Mesodermal cell (in vitro differentiated cells): ENCODE data around the gene MEGF8.
"Not testable (repeated sequence)": the region's sequence is repeated elsewhere in the genome, so short reads cannot be mapped to it uniquely, and the experiment has no call there.

ENCODE experiments used
- H3K27ac ChIP-seq: 2 replicates; pipeline ENCODE4 v1.7.0; 2013; ENCODE audit warnings: mild to moderate bottlenecking, low read depth, low read length, moderate library complexity; ENCODE audit not compliant: severe bottlenecking
- H3K36me3 ChIP-seq: 2 replicates; pipeline ENCODE4 v1.7.1; 2013; ENCODE audit warnings: mild to moderate bottlenecking, low read length, moderate library complexity; ENCODE audit not compliant: control insufficient read depth, insufficient read depth
- H3K4me1 ChIP-seq: one replicate; pipeline ENCODE4 v1.7.1; 2013; ENCODE audit warnings: mild to moderate bottlenecking, low read length; ENCODE audit not compliant: insufficient read depth, control insufficient read depth, poor library complexity, severe bottlenecking
- H3K4me3 ChIP-seq: 2 replicates; pipeline ENCODE4 v1.7.0; 2013; ENCODE audit warnings: low read length, control low read depth, mild to moderate bottlenecking; ENCODE audit not compliant: insufficient read depth, poor library complexity, severe bottlenecking; ENCODE audit errors: extremely low read depth
- H3K9me3 ChIP-seq: 2 replicates; pipeline ENCODE4 v1.7.1; 2013; ENCODE audit warnings: mild to moderate bottlenecking, low read length, moderate library complexity; ENCODE audit not compliant: control insufficient read depth
- WGBS, 2 experiments: methylation state at CpG; one replicate each; pipeline ENCODE4 v1.1.5; 2013; ENCODE audit warnings: missing lambda C conversion rate in 2 of 2; ENCODE audit not compliant: insufficient coverage in 2 of 2; 5-methylcytosine and 5-hydroxymethylcytosine counted together

Gene MEGF8

DNA sequence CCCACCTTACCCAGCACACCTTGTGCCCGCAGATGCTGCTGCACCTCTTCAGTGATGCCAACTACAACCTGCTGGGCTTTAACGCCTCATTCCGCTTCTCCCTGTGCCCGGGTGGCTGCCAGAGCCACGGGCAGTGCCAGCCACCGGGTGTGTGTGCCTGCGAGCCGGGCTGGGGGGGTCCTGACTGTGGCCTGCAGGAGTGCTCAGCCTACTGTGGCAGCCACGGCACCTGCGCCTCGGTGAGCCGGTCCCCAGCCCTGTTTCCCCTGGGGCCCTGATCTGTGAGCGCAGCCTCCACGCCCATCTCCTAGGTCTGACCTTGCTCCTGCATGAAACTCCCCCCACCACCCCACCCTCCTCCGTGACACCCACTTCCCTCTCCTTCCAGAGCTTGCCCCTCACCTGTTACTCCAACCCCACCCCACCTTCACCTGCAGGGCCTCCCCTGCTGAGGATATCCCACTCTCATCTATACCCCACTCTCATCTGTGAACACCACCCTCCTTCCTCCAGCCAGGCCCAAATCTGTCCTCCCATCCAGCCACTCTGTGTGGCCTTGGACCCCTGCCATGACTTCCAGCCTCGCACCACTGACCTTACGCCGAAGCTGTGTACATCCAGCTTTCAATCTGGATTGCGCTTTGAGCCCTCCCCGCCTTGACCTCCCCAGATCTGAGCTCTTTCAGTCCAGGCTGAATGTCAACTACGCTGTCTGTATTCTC lies 8.7 kb downstream of the MEGF8 start:
- no peak overlapping the region for H3K4me3 ChIP-seq
- WGBS, 2 experiments, result 96% methylated on average over 18 to 20 of the region's 21 CpGs
- H3K9me3 ChIP-seq, result no peaks in the 10 kb centered on the region
- peaks cover 29% of the 10 kb centered on the region for H3K36me3 ChIP-seq
- H3K4me1 ChIP-seq, result no peaks in the 10 kb centered on the region
- H3K27ac ChIP-seq, result no peak overlapping the region

DNA sequence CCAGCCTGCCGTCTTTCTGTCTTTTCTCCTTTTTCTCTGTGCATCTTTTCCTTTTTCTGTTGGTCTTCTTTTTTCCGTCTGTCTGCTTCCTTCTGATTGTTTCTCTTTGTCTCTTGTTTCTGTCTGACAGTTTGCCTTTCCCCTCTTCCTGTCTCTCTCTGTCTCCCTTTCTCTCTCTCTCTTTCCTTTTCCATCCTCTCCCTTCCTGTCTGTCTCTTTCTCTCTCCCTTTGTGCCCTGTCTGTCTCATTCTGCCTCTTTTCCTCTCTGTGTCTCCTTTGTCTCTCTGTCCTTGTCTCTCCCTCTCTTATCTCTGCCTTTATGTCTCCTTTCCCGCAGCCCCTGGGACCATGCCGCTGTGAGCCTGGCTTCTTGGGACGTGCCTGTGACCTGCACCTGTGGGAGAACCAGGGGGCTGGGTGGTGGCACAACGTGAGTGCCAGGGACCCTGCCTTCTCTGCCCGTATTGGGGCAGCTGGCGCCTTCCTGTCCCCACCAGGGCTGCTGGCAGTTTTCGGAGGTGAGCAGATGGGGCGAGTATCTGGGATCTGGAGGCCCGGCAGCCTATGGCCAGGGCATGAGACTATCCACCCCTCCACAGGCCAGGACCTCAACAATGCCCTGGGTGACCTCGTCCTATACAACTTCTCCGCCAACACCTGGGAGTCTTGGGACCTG lies 9.4 kb downstream of the MEGF8 start:
- Histone ChIP-seq H3K27ac (no peak overlapping the region), H3K4me1 (no peaks in the 10 kb centered on the region)
- 92 to 96% methylated on average over 12 to 13 of the region's 13 CpGs for WGBS, 2 experiments

DNA sequence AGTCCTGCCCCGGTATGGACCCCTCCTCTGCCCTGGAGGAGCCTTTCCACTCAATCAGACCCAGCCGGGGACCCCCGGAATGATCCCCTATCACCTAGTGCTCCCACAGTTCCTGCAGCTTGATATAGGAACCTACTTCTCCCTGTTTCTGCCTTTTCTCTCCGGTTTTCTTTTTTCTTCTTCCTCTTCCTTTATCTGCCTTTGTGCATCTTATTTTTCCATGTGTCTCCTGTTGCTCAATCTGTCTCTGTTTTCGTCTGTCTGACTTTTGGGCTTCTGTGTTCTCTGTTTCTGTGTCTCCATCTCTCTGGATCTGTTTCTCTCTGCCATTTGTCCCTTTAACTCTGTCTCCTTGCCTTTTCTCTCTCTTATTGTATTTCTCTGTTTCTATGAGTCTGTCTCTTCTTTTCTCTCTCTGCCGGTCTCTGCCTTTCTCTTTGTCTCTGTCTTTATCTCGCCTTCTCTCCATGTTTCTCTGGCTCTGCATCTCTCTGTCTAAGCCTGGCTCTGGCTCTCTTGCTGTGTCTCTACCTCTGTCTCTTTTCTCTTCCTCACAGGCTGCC lies 10.0 kb downstream of the MEGF8 start:
- Histone ChIP-seq H3K9me3 (no peaks in the 10 kb centered on the region), H3K27ac (no peak overlapping the region), H3K36me3 (peaks cover 35% of the 10 kb centered on the region), H3K4me1 (no peaks in the 10 kb centered on the region), H3K4me3 (no peak overlapping the region)
- 92 to 94% methylated on average over 7 of the region's 7 CpGs for WGBS, 2 experiments

More for the DNA sequence above, 9.4 kb downstream of the MEGF8 start:
- Histone ChIP-seq H3K9me3 (no peaks in the 10 kb centered on the region), H3K4me3 (no peak overlapping the region), H3K36me3 (peaks cover 35% of the 10 kb centered on the region)

DNA sequence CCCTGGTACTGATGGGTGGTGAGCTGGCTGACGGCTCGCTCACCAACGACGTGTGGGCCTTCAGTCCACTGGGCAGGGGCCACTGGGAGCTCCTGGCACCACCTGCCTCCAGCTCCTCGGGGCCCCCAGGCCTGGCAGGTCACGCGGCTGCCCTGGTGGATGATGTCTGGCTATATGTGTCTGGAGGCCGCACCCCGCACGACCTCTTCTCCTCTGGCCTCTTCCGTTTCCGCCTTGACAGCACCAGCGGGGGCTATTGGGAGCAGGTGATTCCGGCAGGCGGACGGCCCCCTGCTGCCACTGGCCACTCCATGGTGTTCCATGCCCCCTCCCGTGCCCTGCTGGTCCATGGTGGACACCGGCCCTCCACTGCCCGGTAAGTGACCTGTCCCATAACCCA lies 10.5 kb downstream of the MEGF8 start:
- H3K4me1 ChIP-seq, result no peaks in the 10 kb centered on the region
- 90 to 95% methylated on average over 16 to 17 of the region's 19 CpGs for WGBS, 2 experiments
- H3K4me3 ChIP-seq, result no peak overlapping the region
- H3K36me3 ChIP-seq, result peaks cover 35% of the 10 kb centered on the region
- no peak overlapping the region for H3K27ac ChIP-seq
- no peaks in the 10 kb centered on the region for H3K9me3 ChIP-seq

DNA sequence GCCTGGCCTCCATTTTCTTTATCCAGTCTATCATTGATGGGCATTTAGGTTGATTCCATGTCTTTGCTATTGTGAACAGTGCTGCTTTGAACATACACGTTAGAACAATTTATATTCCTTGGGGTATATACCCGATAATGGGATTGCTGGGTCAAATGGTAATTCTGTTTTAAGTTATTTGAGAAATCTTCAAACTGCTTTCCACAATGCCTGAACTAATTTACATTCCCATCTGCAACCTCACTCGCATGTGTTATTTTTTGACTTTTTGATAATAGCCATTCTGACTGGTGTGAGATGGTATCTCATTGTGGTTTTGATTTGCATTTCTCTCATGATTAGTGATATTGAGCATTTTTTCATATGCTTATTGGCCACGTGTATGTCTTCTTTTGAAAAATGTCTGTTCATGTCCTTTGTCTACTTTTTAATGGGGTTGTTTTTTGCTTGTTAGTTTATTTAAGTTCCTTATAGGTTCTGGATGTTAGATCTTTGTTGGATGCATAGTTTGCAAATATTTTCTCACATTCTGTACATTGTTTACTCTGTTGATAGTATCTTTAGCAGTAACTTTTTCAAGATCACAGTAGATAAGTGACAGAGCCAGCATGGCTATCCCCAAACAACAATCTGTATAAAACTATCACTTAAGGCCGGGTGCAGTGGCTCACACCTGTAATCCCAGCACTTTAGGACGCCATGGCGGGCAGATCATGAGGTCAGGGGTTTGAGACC lies 13.9 kb downstream of the MEGF8 start:
- peaks cover 51% of the 10 kb centered on the region for H3K36me3 ChIP-seq
- H3K27ac ChIP-seq, H3K4me3 ChIP-seq, H3K9me3 ChIP-seq, H3K4me1 ChIP-seq: not testable (repeated sequence)
- 89 to 96% methylated on average over 3 to 4 of the region's 7 CpGs for WGBS, 2 experiments

DNA sequence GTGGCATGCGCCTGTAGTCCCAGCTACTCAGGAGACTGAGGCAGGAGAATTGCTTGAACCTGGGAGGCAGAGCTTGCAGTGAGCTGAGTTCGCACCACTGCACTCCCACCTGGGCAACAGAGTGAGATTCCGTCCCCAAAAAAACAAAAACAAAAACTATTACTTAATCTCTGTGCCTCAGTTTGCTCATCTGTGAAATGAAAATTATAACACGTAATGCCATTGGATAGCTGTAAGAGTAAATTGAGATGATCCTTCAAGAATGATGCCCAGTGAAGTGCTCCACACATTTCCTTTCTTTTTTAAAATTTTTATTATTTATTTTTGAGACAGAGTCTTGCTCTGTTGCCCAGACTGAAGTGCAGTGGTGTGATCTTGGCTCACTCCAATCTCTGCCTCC lies 14.5 kb downstream of the MEGF8 start:
- peaks cover 54% of the 10 kb centered on the region for H3K36me3 ChIP-seq
- WGBS, 2 experiments, result 86 to 88% methylated on average over 1 to 2 of the region's 4 CpGs
- not testable (repeated sequence) for H3K9me3 ChIP-seq, H3K4me1 ChIP-seq, H3K27ac ChIP-seq, H3K4me3 ChIP-seq

DNA sequence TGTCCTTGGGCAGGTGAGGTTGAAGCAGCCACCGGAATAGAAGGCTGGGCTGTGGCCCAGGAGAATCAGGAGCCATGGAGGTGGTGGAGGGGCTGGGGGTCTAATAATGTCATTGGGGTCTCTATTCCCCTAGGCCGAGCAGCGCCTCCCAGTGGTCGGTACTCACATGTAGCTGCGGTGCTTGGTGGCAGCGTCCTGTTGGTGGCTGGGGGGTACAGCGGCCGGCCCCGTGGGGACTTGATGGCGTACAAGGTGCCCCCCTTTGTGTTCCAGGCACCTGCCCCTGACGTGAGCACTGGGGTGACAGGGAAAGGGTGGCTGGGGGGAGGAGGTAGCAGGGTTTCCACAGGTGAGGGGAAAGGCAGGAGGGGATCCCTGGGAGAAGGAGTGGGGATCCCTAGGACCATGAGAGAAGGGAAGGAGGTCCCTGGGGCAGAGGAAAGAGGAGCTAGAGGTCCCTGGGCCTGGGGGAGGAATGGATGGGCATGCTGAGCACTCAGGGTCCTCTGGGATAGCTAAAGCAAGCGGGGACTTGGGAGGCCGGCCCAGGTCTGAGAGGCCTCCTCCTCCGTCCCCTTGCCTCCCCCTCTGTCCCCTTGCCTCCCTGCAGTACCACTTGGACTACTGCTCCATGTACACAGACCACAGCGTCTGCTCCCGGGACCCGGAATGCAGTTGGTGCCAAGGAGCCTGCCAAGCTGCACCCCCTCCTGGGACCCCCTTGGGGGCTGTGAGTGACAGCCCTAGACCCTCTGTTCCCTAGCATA lies 18.1 kb downstream of the MEGF8 start:
- no peak overlapping the region for H3K4me3 ChIP-seq
- H3K4me1 ChIP-seq, result no peaks in the 10 kb centered on the region
- WGBS, 2 experiments, result 89 to 93% methylated on average over 13 to 14 of the region's 17 CpGs
- no peaks in the 10 kb centered on the region for H3K9me3 ChIP-seq
- H3K36me3 ChIP-seq, result peaks cover 55% of the 10 kb centered on the region
- no peak overlapping the region for H3K27ac ChIP-seq

DNA sequence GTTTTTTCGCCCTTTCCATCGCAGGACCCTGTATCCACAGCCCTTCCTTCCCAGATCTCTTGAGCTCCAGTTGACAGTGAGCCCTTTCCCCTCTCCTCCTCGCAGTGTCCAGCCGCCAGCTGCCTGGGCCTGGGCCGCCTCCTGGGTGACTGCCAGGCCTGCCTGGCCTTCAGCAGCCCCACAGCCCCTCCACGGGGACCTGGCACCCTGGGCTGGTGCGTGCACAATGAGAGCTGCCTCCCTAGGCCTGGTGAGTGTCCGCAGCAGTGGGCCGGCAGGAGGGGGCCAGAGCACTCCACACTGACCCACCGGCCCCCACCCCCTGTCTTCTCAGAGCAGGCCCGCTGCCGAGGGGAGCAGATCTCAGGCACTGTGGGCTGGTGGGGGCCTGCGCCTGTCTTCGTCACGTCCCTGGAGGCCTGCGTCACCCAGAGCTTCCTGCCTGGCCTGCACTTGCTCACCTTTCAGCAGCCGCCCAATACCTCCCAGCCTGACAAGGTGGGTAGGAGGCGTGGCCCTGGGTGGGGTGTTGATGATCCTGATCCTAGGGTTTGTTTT lies 19.0 kb downstream of the MEGF8 start:
- Histone ChIP-seq H3K9me3 (no peaks in the 10 kb centered on the region), H3K4me3 (no peak overlapping the region), H3K27ac (no peak overlapping the region), H3K36me3 (peaks cover 54% of the 10 kb centered on the region), H3K4me1 (no peaks in the 10 kb centered on the region)
- WGBS, 2 experiments, result 94 to 95% methylated on average over 13 to 16 of the region's 18 CpGs

DNA sequence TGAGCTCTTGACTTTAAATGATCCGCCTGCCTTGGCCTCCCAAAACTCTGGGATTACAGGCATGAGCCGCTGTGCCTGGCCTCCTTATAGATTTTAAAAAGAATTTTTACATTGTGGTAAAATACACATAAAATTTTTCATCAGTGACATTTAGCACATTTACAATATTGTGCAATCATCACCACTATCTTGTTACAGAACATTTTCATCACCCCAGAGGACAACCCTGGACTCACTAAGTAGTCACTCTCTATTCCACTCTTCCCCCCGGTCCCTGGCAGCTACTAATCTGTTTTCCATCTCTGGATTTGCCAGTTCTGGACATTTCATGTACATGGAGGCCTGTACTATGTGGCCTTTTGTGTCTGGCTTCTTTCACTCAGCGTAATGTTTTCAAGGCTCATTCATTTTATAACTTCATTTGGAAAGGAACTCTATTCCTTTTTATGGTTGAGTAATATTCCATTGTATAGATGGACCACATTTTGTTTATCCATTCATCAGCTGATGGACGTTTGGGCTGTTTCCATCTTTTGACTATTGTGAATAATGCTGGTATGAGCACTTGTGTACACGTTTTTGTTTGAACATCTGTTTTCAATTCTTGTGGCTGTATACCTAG lies 19.9 kb downstream of the MEGF8 start:
- Histone ChIP-seq H3K36me3 (peaks cover 49% of the 10 kb centered on the region), H3K4me1 (no peaks in the 10 kb centered on the region), H3K27ac (no peak overlapping the region), H3K4me3 (no peak overlapping the region), H3K9me3 (no peaks in the 10 kb centered on the region)
- WGBS, 2 experiments, result 85 to 100% methylated on average over 2 to 3 of the region's 6 CpGs

DNA sequence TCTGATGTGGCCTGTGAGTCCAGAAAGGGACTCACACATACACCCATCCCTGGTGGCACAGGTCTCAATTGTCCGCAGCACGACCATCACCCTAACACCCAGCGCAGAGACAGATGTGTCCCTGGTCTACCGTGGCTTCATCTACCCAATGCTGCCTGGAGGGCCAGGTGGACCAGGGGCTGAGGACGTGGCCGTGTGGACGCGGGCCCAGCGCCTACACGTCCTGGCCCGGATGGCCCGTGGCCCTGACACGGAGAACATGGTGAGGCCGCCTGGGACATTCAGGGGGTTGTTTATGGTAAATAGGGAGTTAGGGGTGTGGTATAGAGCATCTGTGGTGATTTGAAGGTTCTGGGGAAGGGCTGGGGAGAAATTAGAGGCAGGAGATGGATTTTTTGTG lies 22.8 kb downstream of the MEGF8 start:
- WGBS, 2 experiments, result 92 to 97% methylated on average over 13 to 14 of the region's 14 CpGs
- H3K27ac ChIP-seq, result no peak overlapping the region
- H3K9me3 ChIP-seq, result no peaks in the 10 kb centered on the region
- no peak overlapping the region for H3K4me3 ChIP-seq
- H3K4me1 ChIP-seq, result no peaks in the 10 kb centered on the region
- H3K36me3 ChIP-seq, result peaks cover 44% of the 10 kb centered on the region
